Measurements from ENCODE around the gene SLIT3.

- no peak for TF ChIP-seq CTCF (IDR thresholded peaks at IDR 0.05; ENCODE audit: low read depth, low read length)
- no peak for TF ChIP-seq EZH2phosphoT487 (IDR thresholded peaks at IDR 0.05; ENCODE audit: low read depth)
These were observed 418.7 kb downstream of the SLIT3 start for GRCh38 chr5:168882283-168882682.
